ENCODE data around the gene IL1RAPL2. TPM values are rescaled to one million over a fixed set of nuclear protein-coding genes. Genes with fewer than 3 reads are reported as not detected.

Gene IL1RAPL2
- total and polyA plus RNA-seq, 2 of the 8 experiments (the other 6 are each of a cell fraction or from before 2014, with no cell fraction given) = 0.20 to 1.3 TPM

DNA sequence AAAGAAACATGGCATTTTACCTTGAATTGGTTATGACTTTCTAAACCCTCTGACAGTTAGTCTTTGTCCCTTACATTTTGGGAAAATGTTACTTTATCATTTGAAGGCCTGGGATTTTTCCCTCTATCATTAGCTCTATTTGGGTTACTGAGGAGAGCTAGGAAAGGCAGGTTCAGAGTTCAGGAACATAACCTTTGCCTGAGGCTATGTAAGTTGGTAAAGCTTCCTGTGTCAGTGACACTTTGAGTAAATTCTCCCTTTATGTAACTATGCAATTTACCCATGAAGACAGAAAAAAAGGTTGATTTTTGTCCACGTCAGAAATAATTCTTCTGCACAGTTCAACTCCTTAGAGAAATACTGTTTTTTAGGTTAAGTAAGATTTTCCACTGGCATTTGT, 1084.6 kb downstream of the IL1RAPL2 start:
- H3K27me3 ChIP-seq (replicated peaks in 1 of 4; ENCODE audit: control insufficient read depth in 3 of 4, extremely low read depth in 1 of 4, insufficient read depth in 3 of 4, low read length in 3 of 4) = no peaks in the 10 kb centered on the region
- no peak overlapping the region for H4K5ac ChIP-seq (ENCODE audit: insufficient read length, low read depth, low read length)
- no peak overlapping the region for H4K8ac ChIP-seq (ENCODE audit: extremely low read depth, insufficient read depth, low read length)
- H2BK120ac ChIP-seq (replicated peaks; ENCODE audit: low read depth, low read length) = no peak overlapping the region
- no peaks in the 10 kb centered on the region for H3K79me2 ChIP-seq (ENCODE audit: control insufficient read depth in 1 of 2, insufficient read depth in 2 of 2, low read length in 2 of 2)
- no peak overlapping the region for H3K27ac ChIP-seq (ENCODE audit: low read depth, low read length)
- H2AFZ ChIP-seq (ENCODE audit: low read length) = no peak overlapping the region
- H3K23me2 ChIP-seq (ENCODE audit: low read depth, low read length) = no peaks in the 10 kb centered on the region
- no peak overlapping the region for H3K4me2 ChIP-seq (ENCODE audit: insufficient read depth in 1 of 2, low read depth in 2 of 2, low read length in 2 of 2)
- ChIA-PET POLR2A (ENCODE audit: partially characterized antibody) (no interaction called here), CTCF (ENCODE audit: partially characterized antibody) (interaction anchor here (1.0 to 1.2 kb wide), 2 partner anchors 11 to 460 kb away, joined by 3 to 4 read pairs; no protein-coding TSS in a partner anchor)
- H3K79me1 ChIP-seq (ENCODE audit: low read depth, low read length) = no peaks in the 10 kb centered on the region
- H3K9ac ChIP-seq (replicated peaks in 1 of 4; ENCODE audit: extremely low read depth in 1 of 4, low read depth in 3 of 4, low read length in 3 of 4) = no peak overlapping the region
- FAIRE-seq (no peak), DNase-seq (ENCODE audit: low read depth in 1 of 2, low spot score in 2 of 2) (no peak)
- H3K4ac ChIP-seq (replicated peaks; ENCODE audit: insufficient read length, low read depth, low read length) = no peak overlapping the region
- TF ChIP-seq SRF (IDR thresholded peaks at IDR 0.05; ENCODE audit: low read depth, low read length) (no peak), EGR1 (IDR thresholded peaks at IDR 0.05; ENCODE audit: borderline replicate concordance, low read depth, low read length) (no peak)
- H3K18ac ChIP-seq (ENCODE audit: extremely low read depth, low read length) = no peak overlapping the region
- no peak overlapping the region for H2BK12ac ChIP-seq (ENCODE audit: low read depth, low read length)
- no peak overlapping the region for H3K56ac ChIP-seq (replicated peaks; ENCODE audit: insufficient read length, low read depth, low read length)
- no peak overlapping the region for H2BK5ac ChIP-seq (ENCODE audit: low read depth, low read length)
- H2AK5ac ChIP-seq (ENCODE audit: low read depth, low read length) = no peak overlapping the region
- no peak overlapping the region for H3K4me3 ChIP-seq (ENCODE audit: extremely low read depth in 1 of 4, insufficient read depth in 2 of 4, low read depth in 3 of 4, low read length in 4 of 4)
- no peaks in the 10 kb centered on the region for H4K20me1 ChIP-seq (replicated peaks in 1 of 2; ENCODE audit: control insufficient read depth in 1 of 2, insufficient read depth in 2 of 2, low read length in 2 of 2)
- 75% methylated on average over 1 of the region's 1 CpG; no CpG with 5 or more reads in 1 of the 2 experiments for WGBS, 2 experiments (ENCODE audit: extremely low coverage in 1 of 2, insufficient coverage in 1 of 2, insufficient read length in 1 of 2, insufficient replicate concordance in 2 of 2, low coverage in 1 of 2, low lambda C conversion rate in 2 of 2, missing lambda C conversion rate in 1 of 2)
- no peaks in the 10 kb centered on the region for H3K9me3 ChIP-seq (ENCODE audit: insufficient read depth in 2 of 2, low read depth in 1 of 2, low read length in 1 of 2)
- no peak overlapping the region for H3K14ac ChIP-seq (ENCODE audit: insufficient read length)
- no peak overlapping the region for H2BK15ac ChIP-seq (ENCODE audit: low read length)
- H2BK20ac ChIP-seq (ENCODE audit: low read length) = no peak overlapping the region
- H4K91ac ChIP-seq (replicated peaks; ENCODE audit: insufficient read length, low read length) = no peak overlapping the region
- H3K4me1 ChIP-seq (replicated peaks in 1 of 4; ENCODE audit: control insufficient read depth in 3 of 4, insufficient read depth in 4 of 4, low read length in 3 of 4) = peaks cover 0 to 4% (median 0%) of the 10 kb centered on the region in 4 experiments; a peak in 1 of 7 replicates
- H3K23ac ChIP-seq (ENCODE audit: insufficient read length) = no peak overlapping the region
- no peaks in the 10 kb centered on the region for H3K36me3 ChIP-seq (ENCODE audit: control insufficient read depth in 2 of 4, insufficient read depth in 4 of 4, low read length in 3 of 4)

All from H1 (cell line).